ENCODE measurements around the gene KDM4C.

Gene KDM4C

GRCh38 chr9:7192266-7192665, 434.5 kb downstream of the KDM4C start:
- Histone ChIP-seq H3K79me2 (ENCODE audit: insufficient read depth, low read length) (no peaks in the 10 kb centered on the region), H3K36me3 (ENCODE audit: low read length) (0 out of 2 replicates have a peak, but pooled peaks cover 3% of the 10 kb centered on the region), H3K9me2 (replicated peaks; ENCODE audit: insufficient read depth, low read length) (no peaks in the 10 kb centered on the region), H3K27ac (ENCODE audit: low read depth, low read length) (no peak overlapping the region), H3F3A (ENCODE audit: insufficient read depth) (no peaks in the 10 kb centered on the region), H3K9me3 (ENCODE audit: insufficient read depth, low read length) (0 out of 2 replicates have a peak, but pooled peaks cover 10% of the 10 kb centered on the region), H2AFZ (ENCODE audit: low read depth, low read length, severe bottlenecking) (no peak overlapping the region), H3K9ac (ENCODE audit: low read length) (no peak overlapping the region), H3K27me3 (ENCODE audit: low read length) (no peaks in the 10 kb centered on the region), H3K4me2 (ENCODE audit: low read depth, low read length, poor library complexity, severe bottlenecking) (no peak overlapping the region), H3K4me3 (ENCODE audit: insufficient read depth, low read length, poor library complexity, severe bottlenecking) (no peak overlapping the region), H4K20me1 (ENCODE audit: low read depth, low read length) (no peaks in the 10 kb centered on the region)
- TF ChIP-seq EZH2phosphoT487 (conservative IDR thresholded peaks at IDR 0.05; ENCODE audit: low read length) (no peak), CTCF (IDR thresholded peaks at IDR 0.05; ENCODE audit: insufficient read depth, low read length, poor library complexity, severe bottlenecking) (no peak)

GRCh38 chr9:7195526-7195925, 437.8 kb downstream of the KDM4C start:
- no peak overlapping the region for H3K4me3 ChIP-seq (ENCODE audit: insufficient read depth, low read length, poor library complexity, severe bottlenecking)
- H3K27me3 ChIP-seq (ENCODE audit: low read length), result no peaks in the 10 kb centered on the region
- H3K9me3 ChIP-seq (ENCODE audit: insufficient read depth, low read length), result no peaks in the 10 kb centered on the region
- no peak overlapping the region for H2AFZ ChIP-seq (ENCODE audit: low read depth, low read length, severe bottlenecking)
- H3F3A ChIP-seq (ENCODE audit: insufficient read depth), result no peaks in the 10 kb centered on the region
- 0 out of 2 replicates have a peak, but pooled peaks cover 1% of the 10 kb centered on the region for H3K36me3 ChIP-seq (ENCODE audit: low read length)
- no peaks in the 10 kb centered on the region for H4K20me1 ChIP-seq (ENCODE audit: low read depth, low read length)
- no peak overlapping the region for H3K4me2 ChIP-seq (ENCODE audit: low read depth, low read length, poor library complexity, severe bottlenecking)
- H3K27ac ChIP-seq (ENCODE audit: low read depth, low read length), result no peak overlapping the region
- no peaks in the 10 kb centered on the region for H3K9me2 ChIP-seq (replicated peaks; ENCODE audit: insufficient read depth, low read length)
- no peak overlapping the region for H3K9ac ChIP-seq (ENCODE audit: low read length)
- TF ChIP-seq EZH2phosphoT487 (conservative IDR thresholded peaks at IDR 0.05; ENCODE audit: low read length) (no peak), CTCF (IDR thresholded peaks at IDR 0.05; ENCODE audit: insufficient read depth, low read length, poor library complexity, severe bottlenecking) (no peak)
- no peaks in the 10 kb centered on the region for H3K79me2 ChIP-seq (ENCODE audit: insufficient read depth, low read length)

- Histone ChIP-seq H3F3A (ENCODE audit: insufficient read depth) (no peaks in the 10 kb centered on the region), H3K9ac (ENCODE audit: low read length) (no peak overlapping the region), H2AFZ (ENCODE audit: low read depth, low read length, severe bottlenecking) (no peak overlapping the region)
Measured at GRCh38 chr9:7196467-7196866, 438.7 kb downstream of the KDM4C start.

More at GRCh38 chr9:7196467-7196866, 438.7 kb downstream of the KDM4C start:
- Histone ChIP-seq H3K79me2 (ENCODE audit: insufficient read depth, low read length) (no peaks in the 10 kb centered on the region), H3K27ac (ENCODE audit: low read depth, low read length) (no peak overlapping the region), H3K9me3 (ENCODE audit: insufficient read depth, low read length) (no peaks in the 10 kb centered on the region), H3K4me3 (ENCODE audit: insufficient read depth, low read length, poor library complexity, severe bottlenecking) (no peak overlapping the region), H3K9me2 (replicated peaks; ENCODE audit: insufficient read depth, low read length) (no peaks in the 10 kb centered on the region), H3K36me3 (ENCODE audit: low read length) (no peaks in the 10 kb centered on the region), H4K20me1 (ENCODE audit: low read depth, low read length) (no peaks in the 10 kb centered on the region), H3K4me2 (ENCODE audit: low read depth, low read length, poor library complexity, severe bottlenecking) (no peak overlapping the region), H3K27me3 (ENCODE audit: low read length) (no peaks in the 10 kb centered on the region)
- TF ChIP-seq EZH2phosphoT487 (conservative IDR thresholded peaks at IDR 0.05; ENCODE audit: low read length), result no peak
- no peak for TF ChIP-seq CTCF (IDR thresholded peaks at IDR 0.05; ENCODE audit: insufficient read depth, low read length, poor library complexity, severe bottlenecking)

Measured in SU-DHL-6 (cell line).